HEK293 (cell line): ENCODE measurements around the gene RAB17.

Experiments used
- CTCF ChIP-seq: fragments of 450-650 bp; formaldehyde crosslinking; IDR thresholded peaks from 2 replicates; pipeline ENCODE4 v1.5.1; 2016; ENCODE audit warnings: missing biosample characterization, missing genetic modification characterization
- KLF8 ChIP-seq: fragments of 450-650 bp; formaldehyde crosslinking; IDR thresholded peaks from 2 replicates; pipeline ENCODE4 v1.5.1; 2016; ENCODE audit warnings: missing biosample characterization, missing genetic modification characterization
- MEIS1 ChIP-seq: sonication (generic); formaldehyde crosslinking; IDR thresholded peaks from 2 replicates; pipeline ENCODE4 v1.8.1; 2022; ENCODE audit warnings: missing genetic modification reagents, mild to moderate bottlenecking, borderline replicate concordance
- SETDB1 ChIP-seq: IDR thresholded peaks from one replicate; pipeline ENCODE4 v1.6.1; 2017; ENCODE audit warnings: mild to moderate bottlenecking, low read length, moderate library complexity, mixed read lengths; ENCODE audit not compliant: insufficient read length
- ZEB2 ChIP-seq: fragments of 450-650 bp; formaldehyde crosslinking; IDR thresholded peaks from 2 replicates; pipeline ENCODE4 v1.5.1; 2016; ENCODE audit warnings: missing biosample characterization, missing genetic modification characterization
- ZNF530 ChIP-seq: fragments of 450-650 bp; formaldehyde crosslinking; IDR thresholded peaks from 2 replicates; pipeline ENCODE4 v1.5.1; 2016; ENCODE audit warnings: low read depth, missing biosample characterization, missing genetic modification characterization
- ZNF544 ChIP-seq: fragments of 450-650 bp; formaldehyde crosslinking; IDR thresholded peaks from 2 replicates; pipeline ENCODE4 v1.5.0; 2017; ENCODE audit warnings: missing biosample characterization, missing genetic modification characterization
- ZNF639 ChIP-seq: fragments of 450-650 bp; formaldehyde crosslinking; IDR thresholded peaks from 2 replicates; pipeline ENCODE4 v1.5.1; 2016; ENCODE audit warnings: missing biosample characterization, missing genetic modification characterization

GRCh38 chr2:237599465-237600110, 9.1 kb upstream of the RAB17 start:
- TF ChIP-seq ZNF544 (tag by site-specific recombination) (no peak), KLF8 (tag by site-specific recombination) (no peak), ZNF639 (tag by site-specific recombination) (no peak), CTCF (tag by site-specific recombination) (no peak), MEIS1 (CRISPR knock-in tag) (no peak), SETDB1 (no peak), ZEB2 (no peak), ZNF530 (no peak)
